HUES6 (cell line): Measurements from ENCODE around the gene CRKL.

Source experiments
- H3K27ac ChIP-seq: 2 replicates; pipeline ENCODE4 v1.7.0; 2013; ENCODE audit warnings: low read depth, mild to moderate bottlenecking, low read length, inconsistent platforms
- H3K27me3 ChIP-seq: 2 replicates; pipeline ENCODE4 v1.6.1; 2013; ENCODE audit warnings: low read length; ENCODE audit not compliant: control insufficient read depth, insufficient read depth
- H3K36me3 ChIP-seq: 2 replicates; pipeline ENCODE4 v1.6.1; 2013; ENCODE audit warnings: low read length; ENCODE audit not compliant: control insufficient read depth, insufficient read depth
- H3K4me1 ChIP-seq: 2 replicates; pipeline ENCODE4 v1.6.1; 2013; ENCODE audit warnings: low read length; ENCODE audit not compliant: control insufficient read depth, insufficient read depth
- H3K4me3 ChIP-seq: 2 replicates; pipeline ENCODE4 v1.5.1; 2013; ENCODE audit warnings: low read depth, low read length
- H3K9ac ChIP-seq: one replicate; pipeline ENCODE4 v1.6.1; 2013; ENCODE audit warnings: mild to moderate bottlenecking, low read length
- H3K9me3 ChIP-seq: 2 replicates; pipeline ENCODE4 v1.6.1; 2013; ENCODE audit warnings: low read depth, low read length; ENCODE audit not compliant: control insufficient read depth, insufficient read depth

Gene CRKL

DNA sequence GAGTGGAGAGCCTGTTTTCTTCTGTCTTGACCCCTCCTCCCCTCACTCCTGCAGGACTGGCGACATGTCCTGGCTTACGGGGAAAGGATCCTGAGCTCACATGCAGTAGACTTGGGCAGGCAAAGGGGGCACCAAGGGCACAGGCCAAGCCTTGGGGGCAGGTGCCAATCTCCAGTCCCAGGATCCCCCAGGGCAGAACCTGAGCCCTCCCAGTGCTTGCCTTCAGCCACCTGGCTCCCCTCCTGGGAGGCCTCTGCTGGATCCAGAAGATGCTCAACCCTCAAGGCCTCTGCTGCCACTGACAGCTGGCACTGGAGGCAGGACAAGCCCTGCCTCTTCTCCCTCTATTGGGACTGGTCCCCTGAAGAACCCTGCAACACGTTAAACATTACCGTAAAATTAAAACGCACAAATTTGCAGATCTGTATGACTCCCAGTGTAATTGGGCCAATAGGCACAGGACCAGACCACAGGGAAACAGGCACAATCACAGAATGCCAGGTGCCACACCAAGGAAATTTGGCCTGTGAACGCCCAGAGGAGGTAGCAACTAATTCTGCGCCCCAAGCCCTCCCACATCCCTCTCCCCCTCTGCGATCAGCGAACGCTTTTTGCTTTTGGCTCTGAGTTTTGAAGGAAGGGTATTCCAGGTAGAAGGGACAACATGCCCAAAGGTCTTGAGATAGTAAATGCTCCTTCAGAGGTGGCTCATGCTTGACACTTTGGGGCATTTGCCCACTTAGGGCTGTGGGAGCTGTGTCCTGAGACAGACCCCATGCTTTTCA, 63.9 kb downstream of the CRKL start:
- Histone ChIP-seq H3K9me3 (peaks cover 12% of the 10 kb centered on the region), H3K27ac (no peak overlapping the region; the same call in 1 of the 2 replicates), H3K4me3 (peak overlapping the region; percentile 89), H3K36me3 (peaks cover 11% of the 10 kb centered on the region; the same call in 1 of the 2 replicates), H3K4me1 (peaks cover 16% of the 10 kb centered on the region), H3K27me3 (peaks cover 41% of the 10 kb centered on the region), H3K9ac (peak overlapping the region; percentile 97)

- Histone ChIP-seq H3K9ac (peak within 1 kb of the TSS; percentile 97), H3K27ac (peak within 1 kb of the TSS; percentile 83; the same call in 1 of the 2 replicates), H3K9me3 (peaks cover 12% of the 10 kb centered on the region), H3K27me3 (peaks cover 33% of the 10 kb centered on the region), H3K4me3 (peak within 1 kb of the TSS; percentile 89), H3K36me3 (peaks cover 15% of the 10 kb centered on the region; the same call in 1 of the 2 replicates), H3K4me1 (peaks cover 16% of the 10 kb centered on the region)
These were observed 64.8 kb downstream of the CRKL start, which contains the start of gene LZTR1 for GRCh38 chr22:20981787-20982562. Gene LZTR1, plus strand, starts transcription at chr22:20982297. Its CDS starts 75 bp downstream, at chr22:20982372.

DNA sequence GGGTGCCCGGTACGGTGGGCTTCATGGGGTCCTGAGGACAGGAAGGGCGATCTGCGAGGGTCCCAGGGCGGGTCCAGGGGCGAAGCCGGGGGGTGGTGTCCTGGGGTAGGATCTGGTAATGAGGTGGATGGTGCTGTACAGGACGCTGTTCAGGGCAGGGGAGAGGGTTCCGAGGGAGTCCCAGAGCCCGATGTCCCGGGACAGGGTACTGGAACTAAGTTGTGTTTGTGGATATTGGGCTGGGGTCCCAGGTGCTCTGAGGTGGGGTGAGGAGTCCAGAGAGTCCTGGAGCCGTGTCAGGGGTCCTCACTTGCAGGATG, 65.3 kb downstream of the CRKL start:
- H3K9me3 ChIP-seq = peaks cover 12% of the 10 kb centered on the region
- no peak overlapping the region; the same call in 1 of the 2 replicates for H3K27ac ChIP-seq
- H3K4me3 ChIP-seq = peak overlapping the region; percentile 89
- peaks cover 16% of the 10 kb centered on the region for H3K4me1 ChIP-seq
- H3K27me3 ChIP-seq = peaks cover 28% of the 10 kb centered on the region
- H3K9ac ChIP-seq = peak overlapping the region; percentile 97
- H3K36me3 ChIP-seq = peaks cover 17% of the 10 kb centered on the region

DNA sequence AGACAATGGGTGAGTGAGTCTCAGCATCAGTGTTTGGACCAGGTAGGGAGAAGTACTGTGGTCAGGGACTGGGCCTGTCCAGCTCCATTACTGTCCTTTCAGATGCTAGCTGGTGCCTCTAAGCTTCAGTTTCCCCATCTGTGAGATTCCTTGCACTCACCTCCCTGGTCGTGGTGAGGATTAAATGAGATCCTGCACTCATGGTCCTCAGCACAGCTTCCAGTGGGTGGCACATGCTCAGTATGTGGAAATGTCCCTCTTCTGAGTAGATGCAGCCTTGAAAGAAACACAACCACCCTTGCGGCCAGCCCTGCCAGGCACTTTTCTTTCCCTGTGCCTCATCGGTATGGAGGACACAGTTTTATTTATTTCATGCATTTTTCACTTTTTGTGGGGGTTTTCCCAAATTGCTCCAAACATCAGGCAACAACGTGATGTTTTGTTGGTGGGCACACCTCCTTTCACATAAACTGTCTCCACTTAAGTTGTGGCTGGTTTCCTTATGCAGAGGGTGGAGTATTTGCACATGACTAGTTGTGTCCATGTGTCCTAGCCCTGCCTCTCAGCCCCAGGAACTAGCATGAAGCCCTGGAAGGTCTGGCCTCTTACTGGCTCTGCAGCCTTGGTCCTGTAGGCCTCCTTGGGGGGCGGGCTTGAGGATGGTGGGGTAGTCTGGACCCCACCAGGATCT, 66.0 kb downstream of the CRKL start:
- H3K9ac ChIP-seq = no peak overlapping the region
- peak overlapping the region; percentile 89 for H3K4me3 ChIP-seq
- peaks cover 16% of the 10 kb centered on the region for H3K4me1 ChIP-seq
- H3K27me3 ChIP-seq = peaks cover 21% of the 10 kb centered on the region
- H3K36me3 ChIP-seq = peaks cover 24% of the 10 kb centered on the region
- H3K9me3 ChIP-seq = peaks cover 9% of the 10 kb centered on the region
- no peak overlapping the region for H3K27ac ChIP-seq

DNA sequence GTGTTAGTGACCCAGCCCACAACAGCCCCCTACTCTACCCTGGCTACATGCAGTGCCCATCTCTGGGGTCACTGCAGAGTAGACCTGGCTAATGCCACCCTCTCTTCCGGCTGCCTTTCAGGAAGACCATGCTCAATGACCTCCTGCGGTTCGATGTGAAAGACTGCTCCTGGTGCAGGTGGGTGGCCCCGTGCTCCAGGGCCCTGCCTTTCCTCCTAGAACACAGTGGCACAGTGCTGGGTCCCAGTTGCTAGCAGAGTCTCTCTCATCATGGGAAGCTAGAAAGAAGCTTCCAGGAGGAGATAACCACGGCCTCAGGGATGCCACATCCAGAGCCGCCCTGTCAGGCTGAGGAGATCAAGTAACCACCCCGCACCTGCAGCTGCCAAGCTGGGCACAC, 68.5 kb downstream of the CRKL start:
- peaks cover 1% of the 10 kb centered on the region; the same call in 1 of the 2 replicates for H3K27me3 ChIP-seq
- no peak overlapping the region for H3K9ac ChIP-seq
- H3K36me3 ChIP-seq = peaks cover 35% of the 10 kb centered on the region
- peaks cover 8% of the 10 kb centered on the region; the same call in 1 of the 2 replicates for H3K4me1 ChIP-seq
- no peak overlapping the region for H3K27ac ChIP-seq
- no peaks in the 10 kb centered on the region for H3K9me3 ChIP-seq
- H3K4me3 ChIP-seq = no peak overlapping the region

- Histone ChIP-seq H3K36me3 (peaks cover 41% of the 10 kb centered on the region), H3K9me3 (no peaks in the 10 kb centered on the region), H3K27ac (no peak overlapping the region)
These were observed 69.2 kb downstream of the CRKL start for GRCh38 chr22:20986365-20986764.

DNA sequence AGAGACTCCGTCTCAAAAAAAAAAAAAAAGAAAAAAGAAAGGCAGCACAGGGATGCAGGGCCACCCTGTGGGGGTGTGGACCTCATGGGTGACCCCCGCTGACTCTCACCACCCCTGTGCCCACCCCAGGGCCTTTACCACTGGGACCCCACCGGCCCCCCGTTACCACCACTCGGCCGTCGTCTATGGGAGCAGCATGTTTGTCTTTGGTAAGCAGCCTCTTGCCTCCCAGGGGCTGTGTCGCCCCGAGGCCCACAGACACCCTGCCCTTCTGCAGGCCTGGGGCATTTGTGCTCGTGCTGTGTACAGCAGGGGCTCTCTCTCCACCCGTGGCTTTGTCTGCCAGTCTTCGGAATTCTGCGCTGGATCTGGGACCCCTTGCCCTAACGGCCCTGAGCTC, 70.2 kb downstream of the CRKL start:
- H3K27me3 ChIP-seq = no peaks in the 10 kb centered on the region
- no peak overlapping the region for H3K9ac ChIP-seq
- H3K27ac ChIP-seq = no peak overlapping the region
- peaks cover 4% of the 10 kb centered on the region; the same call in 1 of the 2 replicates for H3K4me1 ChIP-seq
- peaks cover 51% of the 10 kb centered on the region for H3K36me3 ChIP-seq
- no peaks in the 10 kb centered on the region for H3K9me3 ChIP-seq
- H3K4me3 ChIP-seq = no peak overlapping the region

More at GRCh38 chr22:20986365-20986764, 69.2 kb downstream of the CRKL start:
- Histone ChIP-seq H3K27me3 (no peaks in the 10 kb centered on the region), H3K4me3 (no peak overlapping the region), H3K4me1 (peaks cover 6% of the 10 kb centered on the region; the same call in 1 of the 2 replicates), H3K9ac (no peak overlapping the region)

- H3K9ac ChIP-seq = no peak overlapping the region
- no peaks in the 10 kb centered on the region for H3K9me3 ChIP-seq
- H3K27ac ChIP-seq = no peak overlapping the region; the same call in 1 of the 2 replicates
- no peak overlapping the region for H3K4me3 ChIP-seq
- peaks cover 65% of the 10 kb centered on the region for H3K36me3 ChIP-seq
- no peaks in the 10 kb centered on the region for H3K27me3 ChIP-seq
- H3K4me1 ChIP-seq = no peaks in the 10 kb centered on the region
These were observed 71.5 kb downstream of the CRKL start for GRCh38 chr22:20988573-20989322.

DNA sequence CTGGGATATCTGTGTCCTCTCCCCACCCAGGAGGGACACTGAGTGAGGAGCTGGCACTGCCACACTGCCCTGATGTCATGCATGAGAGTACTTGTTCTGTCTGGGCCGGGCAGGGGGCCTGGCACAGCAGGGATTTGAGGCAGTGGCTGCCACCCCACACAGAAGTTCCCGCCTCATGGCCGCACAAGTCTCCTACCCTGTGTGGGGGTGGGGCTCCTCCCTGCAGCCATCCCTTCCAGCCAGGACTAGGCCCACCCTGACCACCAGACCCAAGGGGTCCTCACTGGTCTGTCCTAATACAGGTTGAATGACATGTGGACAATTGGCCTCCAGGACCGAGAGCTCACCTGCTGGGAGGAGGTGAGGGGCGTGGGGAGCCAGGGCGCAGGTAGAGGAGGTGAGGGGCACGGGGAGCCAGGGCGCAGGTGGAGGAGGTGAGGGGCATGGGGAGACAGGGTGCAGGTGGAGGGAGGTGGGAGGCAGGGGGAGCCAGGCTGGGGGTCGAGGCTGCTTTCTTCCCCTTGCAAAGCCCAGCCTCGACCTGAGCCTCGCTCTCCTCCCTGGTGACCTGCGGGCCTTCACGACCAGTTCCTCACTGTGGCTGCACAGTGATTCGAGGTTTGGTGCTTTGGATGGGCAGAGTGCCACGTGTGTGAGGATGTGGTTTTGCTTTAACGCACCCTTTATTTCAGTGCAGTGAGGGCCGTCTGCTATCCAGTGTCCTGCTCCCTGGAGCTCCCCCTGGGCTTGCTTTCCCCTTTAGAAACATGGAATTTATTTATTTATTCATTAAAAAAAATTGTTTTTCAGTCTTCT, 72.3 kb downstream of the CRKL start:
- no peaks in the 10 kb centered on the region for H3K4me1 ChIP-seq
- no peaks in the 10 kb centered on the region for H3K27me3 ChIP-seq
- peaks cover 67% of the 10 kb centered on the region for H3K36me3 ChIP-seq
- H3K9ac ChIP-seq = no peak overlapping the region
- H3K27ac ChIP-seq = no peak overlapping the region
- no peaks in the 10 kb centered on the region for H3K9me3 ChIP-seq
- no peak overlapping the region for H3K4me3 ChIP-seq
